Putamen (tissue), 1 donor: ENCODE measurements around the gene MYO1D.
A peak's percentile ranks its signal among the peaks of the same experiment; 100 is the strongest.

Experiments used
- DNase-seq: peaks from one replicate; pipeline ENCODE4 v3.0.0-alpha.2; 2016; ENCODE audit warnings: low spot score

Gene MYO1D

DNA sequence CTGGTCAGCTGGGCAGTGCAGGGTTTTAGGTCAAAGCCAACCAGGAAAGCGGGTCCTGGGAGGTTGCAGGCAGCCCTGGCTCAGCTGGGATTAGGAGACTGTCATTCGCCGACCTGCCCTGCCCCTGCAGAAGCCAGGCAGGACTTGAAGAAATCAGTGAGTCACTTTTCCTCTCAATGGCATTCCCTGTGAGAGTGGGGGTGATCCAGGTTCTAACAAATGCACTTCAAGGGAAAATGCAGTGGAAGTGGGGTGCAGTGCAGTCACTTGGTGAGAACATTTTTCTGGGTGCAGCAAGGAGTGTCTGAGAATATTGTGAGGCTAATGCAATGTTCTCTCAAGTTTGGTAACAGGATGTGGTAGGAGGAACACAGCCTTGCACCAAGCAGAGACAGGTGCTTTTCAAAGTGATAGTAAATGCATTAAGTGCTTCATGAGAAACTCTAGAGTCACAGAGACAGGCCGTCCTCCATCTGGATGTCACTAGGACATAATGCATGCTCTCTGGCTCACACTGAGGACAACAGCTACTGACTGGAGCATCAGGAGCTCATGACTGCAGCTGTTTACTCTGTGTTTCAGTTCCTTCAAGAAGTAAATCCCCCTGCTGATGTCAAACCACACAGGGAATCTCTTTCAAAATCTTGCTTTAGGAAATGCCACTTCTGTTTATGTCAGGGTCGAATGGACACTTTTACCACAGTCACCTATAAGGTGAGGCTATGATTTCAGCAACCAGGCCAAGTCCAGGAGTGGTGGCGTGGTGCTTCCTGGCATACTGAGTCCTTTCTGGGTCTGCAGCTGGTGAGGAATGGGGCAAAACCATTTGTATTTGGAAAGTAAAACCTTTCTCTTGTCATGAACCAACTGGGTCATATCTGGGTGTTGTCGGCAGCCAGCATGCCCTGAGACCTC is 373.4 kb downstream of the MYO1D start:
- no peak for DNase-seq

DNA sequence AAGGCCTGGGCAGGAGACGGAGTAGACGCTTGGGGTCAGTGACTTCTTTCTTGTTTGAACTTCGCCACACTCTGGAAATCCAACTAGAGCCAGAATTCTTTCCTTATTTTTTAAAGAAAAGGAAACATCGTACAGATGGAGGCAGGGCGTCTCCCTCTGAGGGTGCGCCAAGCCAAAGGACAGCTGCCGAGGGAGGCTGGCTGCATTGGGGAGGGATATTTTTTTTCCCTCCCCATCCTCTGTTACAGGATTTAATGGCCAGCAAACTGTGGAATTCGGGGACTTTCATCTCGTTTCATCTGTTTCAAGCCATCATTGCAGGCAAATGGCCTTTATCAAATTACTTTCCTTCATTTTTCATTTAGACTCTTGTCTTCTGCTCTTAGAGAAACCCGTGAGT is 374.2 kb downstream of the MYO1D start:
- no peak for DNase-seq

DNA sequence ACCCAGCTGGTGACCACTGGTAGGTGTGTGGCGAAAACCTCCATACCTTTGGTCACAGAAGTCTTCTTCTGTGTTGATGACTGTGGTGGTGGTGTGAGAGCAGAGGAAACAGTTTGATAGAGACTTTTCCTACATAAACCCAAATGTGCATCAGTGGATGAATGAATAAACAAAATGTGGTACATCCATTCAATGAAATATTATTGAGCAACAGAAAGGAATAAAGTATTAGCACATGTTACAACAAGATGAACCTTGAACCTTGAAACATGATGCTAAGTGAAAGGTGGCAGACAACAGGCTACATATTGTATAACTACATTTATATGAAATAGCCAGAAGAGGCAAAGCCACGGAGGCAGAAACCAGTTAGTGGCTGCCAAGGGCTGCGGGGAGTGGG is 374.9 kb downstream of the MYO1D start:
- no peak for DNase-seq

DNA sequence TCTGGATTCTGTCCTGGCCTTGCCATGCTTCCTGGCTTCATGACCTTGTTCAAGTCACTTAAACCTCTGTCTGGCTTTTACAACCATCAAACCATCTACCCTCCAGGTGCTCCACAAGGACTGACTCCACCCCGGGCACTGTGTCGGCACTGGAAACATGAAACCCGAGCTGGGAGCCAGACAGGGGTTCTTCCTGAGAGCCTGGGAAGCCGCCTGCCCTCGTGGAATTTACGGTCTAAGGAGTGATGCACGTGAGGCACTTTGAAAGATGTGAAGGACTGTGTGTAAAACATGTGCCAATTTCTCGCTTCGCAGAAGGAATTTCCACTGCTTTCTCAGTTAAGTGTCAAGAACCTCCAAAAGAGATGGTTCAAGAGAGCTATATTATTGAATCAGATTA is 378.5 kb downstream of the MYO1D start:
- DNase-seq: no peak

DNA sequence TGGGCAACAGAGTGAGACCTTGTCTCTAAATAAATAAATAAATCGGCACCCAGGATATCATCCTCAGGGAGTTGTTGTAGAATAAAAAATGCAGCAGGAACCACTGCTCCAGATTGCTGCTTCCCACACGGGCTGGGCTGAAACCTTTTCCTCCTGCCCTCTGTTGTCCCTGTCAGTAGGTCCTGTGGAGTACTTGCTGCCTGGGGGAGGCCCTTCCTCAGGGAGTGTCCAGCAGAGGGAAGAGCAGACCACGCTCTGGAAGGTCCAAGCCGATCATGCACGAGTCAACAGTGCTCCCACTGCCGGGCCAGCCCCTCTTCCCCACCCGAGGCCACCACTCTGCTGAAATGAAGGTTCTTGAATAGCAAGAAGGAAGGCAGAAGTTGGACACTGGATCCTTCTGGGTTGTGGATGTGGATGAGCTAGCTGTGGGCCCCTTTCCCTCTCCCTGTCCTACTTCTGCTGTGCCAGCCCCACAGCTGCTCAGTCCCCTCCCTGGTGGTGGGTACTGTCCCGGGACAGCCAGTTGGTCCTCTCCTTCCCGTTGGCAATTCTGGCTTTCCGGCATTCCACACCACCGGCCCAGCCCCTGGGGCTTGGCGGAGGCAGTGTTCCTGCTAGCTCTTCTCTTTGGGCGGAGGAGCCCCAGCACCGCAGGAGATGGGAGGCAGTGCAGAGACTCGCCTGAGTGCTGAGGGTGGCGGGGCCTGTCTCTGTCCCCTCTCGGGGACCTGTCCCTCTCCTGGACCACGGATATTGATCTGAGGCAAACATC is 379.3 kb downstream of the MYO1D start:
- DNase-seq: no peak

DNA sequence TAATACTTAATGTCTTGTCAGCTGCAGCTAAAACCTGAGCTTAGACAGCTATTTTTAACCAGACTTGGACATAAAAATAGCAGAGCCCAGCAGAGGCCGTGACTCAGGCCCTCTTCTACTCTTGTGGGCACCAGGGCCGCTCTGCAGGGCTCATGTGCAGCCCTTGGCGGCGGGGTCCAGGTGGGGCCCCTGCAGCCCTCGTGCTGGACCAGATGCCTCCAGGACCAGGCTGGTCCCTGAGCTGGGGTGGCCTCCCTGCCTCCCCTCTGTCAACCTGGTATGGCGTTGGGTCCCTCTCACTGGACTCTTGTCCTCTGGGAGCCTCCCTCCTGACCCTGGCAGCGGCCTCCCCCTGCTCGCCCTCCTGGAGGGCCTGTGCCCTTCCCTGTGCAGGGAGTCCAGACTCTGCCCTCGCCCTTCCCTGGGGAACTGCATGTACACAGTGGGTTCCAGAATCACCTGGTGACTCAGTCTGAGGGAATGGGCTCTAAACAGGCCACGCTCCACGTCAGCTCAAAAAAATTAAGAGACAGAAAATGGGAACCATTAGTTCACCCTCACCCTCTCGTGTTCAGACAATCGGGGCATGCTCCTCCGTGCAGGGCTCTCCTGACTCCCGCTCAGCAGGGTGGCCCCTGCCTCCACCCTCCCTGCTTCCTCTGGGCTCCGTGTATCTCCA is 380.4 kb downstream of the MYO1D start:
- DNase-seq: no peak

DNA sequence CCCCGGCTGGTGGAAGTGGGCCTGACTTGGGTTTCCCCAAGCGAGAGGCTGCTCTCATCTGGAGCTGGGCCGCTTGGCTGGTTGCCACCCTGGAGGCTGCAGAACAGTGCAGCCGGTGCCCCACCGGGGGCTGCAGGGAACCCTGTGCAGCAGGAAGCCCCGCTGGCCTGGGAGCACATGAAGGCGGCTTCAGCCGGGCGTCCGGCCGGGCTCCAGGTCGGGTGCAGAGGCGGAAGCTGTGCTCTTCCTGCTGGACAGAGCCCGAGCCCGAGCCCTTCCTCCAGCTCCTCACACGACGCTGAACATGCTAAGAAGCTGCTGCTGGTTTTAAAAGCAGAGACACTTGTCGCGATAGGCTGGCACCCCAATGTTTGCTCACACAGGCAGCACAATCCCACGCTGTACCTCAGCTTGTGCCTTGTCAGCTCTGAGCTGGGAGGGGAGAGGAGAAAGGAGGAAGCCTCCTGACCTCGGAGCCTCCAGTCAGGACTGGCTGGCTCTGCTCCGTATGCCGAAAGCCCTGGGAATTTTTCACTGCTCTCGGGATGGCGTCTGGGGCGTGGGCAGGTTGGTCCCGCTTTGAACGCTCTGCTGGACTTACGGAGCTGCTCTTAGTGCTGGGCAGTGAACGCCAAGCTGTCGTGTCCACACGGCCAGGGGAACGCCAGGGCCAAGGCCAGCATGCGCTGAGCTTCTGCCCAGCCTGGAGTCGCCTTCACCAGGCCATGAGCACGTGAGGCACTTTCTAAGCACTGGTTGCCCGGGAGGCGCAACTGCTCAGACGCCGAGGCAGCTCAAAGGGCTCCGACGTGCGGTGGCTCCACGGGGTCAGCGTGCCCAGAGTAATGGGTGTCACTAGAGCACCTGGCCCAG is 381.3 kb downstream of the MYO1D start:
- no peak for DNase-seq

DNA sequence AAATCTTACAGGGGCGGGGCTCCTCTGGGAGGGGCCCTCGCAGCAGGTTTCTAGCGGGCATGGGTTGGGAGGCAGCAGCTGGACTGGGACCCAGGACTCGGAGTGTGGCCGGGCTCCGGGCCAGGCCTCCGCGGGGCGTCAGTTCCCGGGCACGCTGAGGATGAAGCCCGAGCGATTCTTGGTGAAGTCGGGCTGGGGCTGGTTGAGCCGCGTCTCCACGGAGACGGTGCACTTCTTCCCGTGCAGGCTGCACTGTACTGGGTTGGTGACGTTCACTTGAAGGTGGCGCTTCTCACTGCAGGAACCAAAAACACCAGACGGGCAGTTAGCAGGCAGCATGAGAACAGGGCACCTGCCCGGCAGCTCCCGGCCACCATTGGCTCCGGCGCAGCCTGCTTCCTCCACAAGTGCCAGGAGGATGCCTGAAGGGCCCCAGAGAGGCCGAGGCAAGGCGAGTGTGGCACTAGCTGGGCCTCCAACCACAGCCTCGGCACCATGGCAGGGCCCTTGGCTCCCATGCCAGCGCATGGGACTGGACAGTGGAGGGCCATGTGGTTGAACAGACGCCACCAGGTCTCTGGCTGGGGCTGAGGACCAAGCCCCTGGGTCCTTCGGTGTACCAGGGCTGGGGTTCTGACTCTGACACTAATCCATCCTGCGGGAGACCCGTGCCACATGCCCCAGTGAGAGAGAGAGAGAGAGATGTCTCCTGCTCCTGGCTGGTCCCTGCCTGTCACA is 382.1 kb downstream of the MYO1D start:
- no peak for DNase-seq

DNA sequence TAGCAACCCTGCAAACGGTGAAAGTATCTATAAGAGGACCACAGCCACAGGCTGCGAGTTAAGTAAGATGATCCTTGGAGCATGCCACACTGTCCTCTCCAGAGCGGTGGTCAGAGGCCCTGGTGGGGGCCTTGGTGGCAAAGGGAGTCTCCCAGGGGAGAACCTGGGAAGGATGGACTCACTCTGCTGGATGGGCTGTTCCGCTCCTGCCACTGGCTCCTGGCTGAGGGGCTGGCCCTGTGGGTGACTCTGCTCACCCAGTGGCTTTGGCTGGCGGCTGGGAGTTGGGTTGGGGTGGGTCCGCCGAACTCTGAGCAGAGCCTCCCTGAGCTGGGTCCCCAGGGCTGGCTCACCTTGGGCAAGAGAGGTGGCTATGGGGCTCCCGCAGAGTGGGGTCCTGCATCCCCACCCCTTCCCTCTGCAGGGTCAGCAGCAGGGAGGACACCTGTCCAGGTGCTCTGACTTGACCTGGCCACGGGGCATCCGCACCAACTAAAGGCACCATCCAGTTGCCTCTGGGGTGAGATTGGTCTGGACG is 382.9 kb downstream of the MYO1D start:
- DNase-seq: no peak

DNA sequence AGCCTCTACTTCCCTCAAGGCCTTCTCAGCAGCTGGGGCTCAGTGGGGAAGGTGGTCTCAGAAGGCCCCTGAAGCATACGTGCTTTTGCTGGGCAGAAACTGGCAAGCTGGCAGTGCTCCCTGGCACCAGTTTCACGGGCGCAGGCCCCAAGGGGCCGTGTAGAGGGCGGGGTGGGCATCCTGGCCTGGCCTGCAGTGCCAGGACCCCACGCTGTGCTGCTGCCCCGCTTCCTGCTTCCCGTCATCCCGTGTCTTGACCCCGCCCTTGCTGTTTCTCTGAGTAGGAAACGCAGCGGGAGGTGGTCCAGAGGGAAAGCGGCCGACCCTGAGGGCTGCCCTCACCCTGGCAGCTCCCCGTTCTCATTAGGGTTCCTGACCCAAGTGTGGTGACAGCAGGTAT is 383.4 kb downstream of the MYO1D start:
- no peak for DNase-seq

DNA sequence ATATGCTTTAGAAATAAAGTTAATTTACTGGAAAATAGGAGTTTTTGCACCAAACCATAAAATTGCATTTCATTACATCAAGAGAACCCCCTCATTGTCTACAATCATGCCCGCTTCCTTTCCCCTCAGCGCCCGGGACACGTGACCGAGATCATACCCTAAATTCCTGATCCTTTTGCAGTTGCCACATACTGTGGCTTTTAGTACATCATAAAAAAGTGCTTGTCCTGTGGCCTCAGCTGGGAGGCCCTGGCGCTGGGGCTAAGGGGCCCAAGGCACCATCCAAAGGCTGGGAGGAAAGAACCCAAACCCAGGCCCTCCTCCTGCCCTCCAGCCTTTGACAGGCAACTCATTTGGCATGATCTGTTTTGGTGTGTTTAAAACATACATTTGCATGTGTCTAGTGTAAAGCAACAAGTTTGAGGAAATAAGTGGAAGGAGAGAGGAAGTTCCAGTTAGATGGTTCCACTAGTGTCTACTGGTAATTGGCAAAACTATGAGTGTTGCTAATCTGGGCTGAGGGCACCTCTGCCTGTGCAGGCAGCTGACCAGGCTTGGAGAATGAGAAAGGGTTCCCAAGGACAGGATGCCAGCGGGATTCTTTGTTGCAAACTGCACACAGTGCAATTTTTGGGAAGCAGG is 384.2 kb downstream of the MYO1D start:
- DNase-seq: no peak

DNA sequence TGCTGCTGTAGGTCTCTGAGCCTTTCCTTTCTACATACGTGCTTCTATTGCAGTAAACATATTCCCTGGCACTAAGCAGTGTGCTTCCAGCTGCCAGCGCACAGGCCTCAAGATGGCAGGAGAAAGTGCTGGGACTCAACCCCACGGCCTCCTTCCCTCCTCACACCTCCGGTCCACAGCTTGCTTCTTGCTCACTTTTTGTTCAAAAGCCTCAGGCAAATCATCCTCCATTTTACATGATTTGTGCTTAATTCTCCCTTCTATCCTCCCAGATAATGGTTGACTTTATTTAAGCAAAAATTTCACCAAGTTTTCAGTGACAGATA is 384.7 kb downstream of the MYO1D start:
- no peak for DNase-seq

DNA sequence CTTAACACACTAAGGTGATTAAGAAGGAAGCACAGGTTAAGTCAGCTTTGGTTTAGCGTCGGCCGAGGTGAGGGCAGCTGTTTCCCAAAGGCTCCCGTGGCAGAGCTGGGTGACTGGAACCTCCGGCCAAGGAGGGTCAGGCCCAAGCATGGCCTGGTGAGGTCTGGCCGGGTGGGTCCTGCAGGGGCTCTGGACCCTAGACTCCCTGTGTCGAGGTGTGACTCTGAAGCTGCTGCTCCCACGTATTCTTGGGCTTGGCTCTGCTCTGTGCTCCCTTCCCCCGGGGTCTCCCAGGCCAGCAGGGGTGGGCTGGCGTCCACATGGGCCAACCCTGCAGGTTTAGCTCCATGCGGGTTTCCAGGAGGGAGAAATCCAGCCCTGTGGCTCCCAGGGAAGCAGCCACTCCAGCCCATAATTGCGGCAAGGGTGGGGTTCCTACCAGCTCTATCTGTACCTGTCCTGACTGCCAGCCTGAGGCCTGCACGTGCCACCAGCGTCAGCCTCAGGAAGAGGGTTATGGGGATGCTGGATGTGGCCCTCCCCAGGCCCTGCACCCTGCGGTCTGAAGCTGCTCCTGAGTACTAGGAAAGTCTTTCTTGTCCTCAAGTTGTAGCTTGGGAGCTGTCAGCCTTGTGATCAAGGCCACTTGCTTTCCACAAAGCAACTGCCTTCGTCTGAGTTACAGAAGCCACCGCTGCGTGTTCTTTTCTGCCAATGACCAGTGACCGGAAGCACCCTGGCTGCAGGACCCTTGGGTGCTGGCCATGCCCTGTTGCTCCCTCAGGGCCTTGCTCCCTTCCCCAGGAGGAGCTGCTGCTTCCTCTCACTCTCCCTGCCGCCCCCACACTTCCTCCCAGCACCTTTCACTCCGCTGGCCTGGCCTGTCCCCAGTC is 385.3 kb downstream of the MYO1D start:
- no peak for DNase-seq

DNA sequence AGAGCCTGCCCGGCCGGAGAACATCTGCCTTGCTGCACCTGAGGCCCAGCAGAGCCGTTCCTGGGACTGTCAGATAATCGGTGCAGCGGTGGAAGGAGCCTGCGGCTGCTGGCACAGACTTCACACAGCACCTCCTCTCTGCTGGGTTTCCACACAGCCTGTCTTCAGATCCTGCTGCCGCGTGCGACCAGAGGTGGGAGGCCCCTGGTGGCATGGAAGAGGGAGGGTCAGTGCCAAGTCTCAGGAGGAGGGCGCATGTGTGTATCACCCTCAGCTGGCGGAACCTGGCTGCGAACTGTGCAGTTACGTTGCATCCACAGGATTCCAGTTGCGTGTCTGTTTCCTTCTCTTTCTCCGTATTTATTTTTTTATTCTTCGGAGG is 386.8 kb downstream of the MYO1D start:
- DNase-seq: no peak

DNA sequence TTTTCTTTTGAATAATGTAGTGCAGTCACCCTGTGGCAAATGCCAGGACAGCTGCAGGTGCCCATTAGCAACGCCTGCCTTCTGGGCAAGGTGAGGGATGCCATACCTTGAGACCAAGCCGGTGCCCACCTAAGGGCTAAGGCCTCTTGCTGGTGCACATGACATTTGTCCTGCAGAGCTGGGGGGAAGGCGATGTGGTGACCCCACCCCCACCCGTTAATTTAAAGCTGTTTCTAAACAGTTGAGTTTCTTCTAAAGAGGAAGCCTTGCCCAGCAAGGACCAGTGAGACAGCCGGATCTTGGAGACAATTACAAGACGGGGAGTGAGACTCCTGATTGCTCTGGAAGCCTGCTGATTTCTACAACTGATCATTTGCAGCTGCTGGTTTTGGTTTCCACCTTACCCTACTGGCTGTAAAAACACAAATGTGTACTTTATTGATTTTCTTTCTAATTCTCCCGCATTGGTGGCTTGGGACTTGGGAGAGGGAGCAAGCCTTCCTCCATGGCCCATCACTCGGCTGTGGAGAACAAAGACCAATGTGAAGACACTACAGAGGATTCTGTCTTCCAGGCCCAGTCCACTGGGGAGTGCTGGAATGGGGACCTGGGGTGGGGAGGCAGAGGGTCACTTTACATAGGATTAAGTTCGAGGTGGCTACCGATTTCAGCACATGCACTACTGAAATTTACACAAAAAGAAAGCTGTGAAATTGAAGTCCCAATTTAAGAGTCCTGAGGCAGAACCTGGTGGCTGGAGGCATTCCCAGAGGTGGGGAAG is 387.4 kb downstream of the MYO1D start:
- DNase-seq: no peak

DNA sequence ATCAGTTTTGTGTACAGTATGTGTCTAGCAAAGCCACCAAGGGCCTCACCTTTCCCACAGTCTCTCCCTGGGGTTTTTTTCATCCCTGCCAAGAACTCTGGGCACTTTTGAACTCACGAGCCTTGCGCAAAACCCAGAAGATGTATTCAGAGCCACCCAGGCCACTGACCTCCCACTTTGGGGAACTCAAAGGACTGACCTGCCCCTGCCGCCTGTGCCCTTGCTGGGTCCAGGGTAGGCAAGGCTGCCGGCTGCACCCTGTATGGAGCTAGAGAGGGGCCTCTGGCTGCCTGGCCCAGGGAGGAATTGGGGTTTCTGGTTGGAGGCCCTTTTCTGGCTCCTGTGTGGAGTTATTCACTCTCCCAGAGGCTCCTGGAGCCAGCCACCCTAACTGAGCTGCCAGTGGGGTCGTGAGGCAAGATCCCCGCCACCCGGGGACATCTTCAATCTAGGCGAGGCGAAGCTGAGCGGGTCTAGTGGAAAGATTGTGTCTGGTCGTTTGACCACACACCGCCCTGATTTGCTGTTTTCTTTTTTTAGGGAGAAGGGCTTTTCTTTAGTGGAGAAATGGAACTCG is 388.2 kb downstream of the MYO1D start:
- DNase-seq: no peak

DNA sequence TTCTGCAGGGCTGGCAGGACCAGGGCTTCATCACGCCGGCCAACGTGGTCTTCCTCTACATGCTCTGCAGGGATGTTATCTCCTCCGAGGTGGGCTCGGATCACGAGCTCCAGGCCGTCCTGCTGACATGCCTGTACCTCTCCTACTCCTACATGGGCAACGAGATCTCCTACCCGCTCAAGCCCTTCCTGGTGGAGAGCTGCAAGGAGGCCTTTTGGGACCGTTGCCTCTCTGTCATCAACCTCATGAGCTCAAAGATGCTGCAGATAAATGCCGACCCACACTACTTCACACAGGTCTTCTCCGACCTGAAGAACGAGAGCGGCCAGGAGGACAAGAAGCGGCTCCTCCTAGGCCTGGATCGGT is 388.8 kb downstream of the MYO1D start:
- no peak for DNase-seq

DNA sequence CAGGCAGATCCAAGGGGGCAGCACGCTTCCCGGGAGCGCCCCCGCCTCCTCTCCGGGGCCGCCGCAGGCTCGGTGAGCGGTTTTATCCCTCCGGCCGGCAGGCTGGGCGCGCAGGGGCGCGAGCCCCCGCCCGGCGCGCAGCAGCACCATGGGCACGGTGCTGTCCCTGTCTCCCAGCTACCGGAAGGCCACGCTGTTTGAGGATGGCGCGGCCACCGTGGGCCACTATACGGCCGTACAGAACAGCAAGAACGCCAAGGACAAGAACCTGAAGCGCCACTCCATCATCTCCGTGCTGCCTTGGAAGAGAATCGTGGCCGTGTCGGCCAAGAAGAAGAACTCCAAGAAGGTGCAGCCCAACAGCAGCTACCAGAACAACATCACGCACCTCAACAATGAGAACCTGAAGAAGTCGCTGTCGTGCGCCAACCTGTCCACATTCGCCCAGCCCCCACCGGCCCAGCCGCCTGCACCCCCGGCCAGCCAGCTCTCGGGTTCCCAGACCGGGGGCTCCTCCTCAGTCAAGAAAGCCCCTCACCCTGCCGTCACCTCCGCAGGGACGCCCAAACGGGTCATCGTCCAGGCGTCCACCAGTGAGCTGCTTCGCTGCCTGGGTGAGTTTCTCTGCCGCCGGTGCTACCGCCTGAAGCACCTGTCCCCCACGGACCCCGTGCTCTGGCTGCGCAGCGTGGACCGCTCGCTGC is 389.3 kb downstream of the MYO1D start:
- peak; percentile 36 for DNase-seq
